IMR-90 (cell line): ENCODE results near the gene RPTOR. TPM values are rescaled to one million over a fixed set of nuclear protein-coding genes. Genes with fewer than 3 reads are reported as not detected.

Experiments used
- ATAC-seq: fragments of 200-7000 bp; cut with Tn5 transposase; 2 replicates; pipeline ENCODE4 v1.9.1; 2020; ENCODE audit warnings: low read depth, mild to moderate bottlenecking, moderate library complexity
- BruUV-seq: library from RNA; stranded (reverse); fragments of 400-500 nt; replicated peaks from 2 replicates; lab custom pipeline; 2021; lab: Mats Ljungman, UMichigan
- CTCF ChIA-PET: fragments of 300-600 bp; formaldehyde crosslinking; extraction: SDS; loops from one replicate; lab custom pipeline; 2021; ENCODE audit warnings: antibody characterized with exemption; lab: Yijun Ruan, JAX
- POLR2A ChIA-PET: fragments of 300-600 bp; sonication (Branson Sonifier 250); formaldehyde crosslinking; loops from one replicate; lab custom pipeline; 2022; ENCODE audit warnings: antibody characterized with exemption; ENCODE audit not compliant: unreplicated experiment; lab: Charles Lee
- DNase-seq: peaks from one replicate; pipeline ENCODE4 v3.0.0; 2013
- H2AFZ ChIP-seq: replicated peaks from 2 replicates; pipeline ENCODE3; 2013; ENCODE audit warnings: low read length, mild to moderate bottlenecking; ENCODE audit not compliant: poor library complexity
- H2AK5ac ChIP-seq: 2 replicates; pipeline ENCODE4 v1.6.1; 2013; ENCODE audit warnings: low read depth, low read length, inconsistent platforms
- H2AK9ac ChIP-seq: replicated peaks from 2 replicates; pipeline ENCODE3; 2013; ENCODE audit warnings: mild to moderate bottlenecking, low read depth, low read length, moderate library complexity; ENCODE audit not compliant: poor library complexity
- H2BK120ac ChIP-seq: 2 replicates; pipeline ENCODE4 v1.6.1; 2013; ENCODE audit warnings: low read depth, low read length, inconsistent platforms
- H2BK15ac ChIP-seq: 3 replicates; pipeline ENCODE4 v1.6.1; 2013; ENCODE audit warnings: low read depth, low read length, inconsistent platforms
- H2BK20ac ChIP-seq: 2 replicates; pipeline ENCODE4 v1.6.1; 2013; ENCODE audit warnings: low read depth, mild to moderate bottlenecking, inconsistent platforms, low read length, moderate library complexity
- H2BK5ac ChIP-seq: 2 replicates; pipeline ENCODE4 v1.6.1; 2013; ENCODE audit warnings: mild to moderate bottlenecking, low read depth, low read length, inconsistent platforms; ENCODE audit not compliant: poor library complexity, severe bottlenecking
- H3K14ac ChIP-seq: replicated peaks from 2 replicates; pipeline ENCODE4 v1.6.1; 2013; ENCODE audit warnings: low read depth, low read length, inconsistent platforms
- H3K18ac ChIP-seq: 2 replicates; pipeline ENCODE4 v1.6.1; 2013; ENCODE audit warnings: low read depth, low read length, control low read depth
- H3K23ac ChIP-seq: 2 replicates; pipeline ENCODE4 v1.6.1; 2013; ENCODE audit warnings: low read depth, low read length, inconsistent platforms
- H3K27ac ChIP-seq: 2 replicates; pipeline ENCODE4 v1.5.1; 2013; ENCODE audit warnings: mild to moderate bottlenecking, control low read depth, low read length; ENCODE audit not compliant: insufficient read depth
- H3K27me3 ChIP-seq: 2 replicates; pipeline ENCODE4 v1.6.1; 2013; ENCODE audit warnings: low read length; ENCODE audit not compliant: control insufficient read depth, insufficient read depth
- H3K36me3 ChIP-seq: 2 replicates; pipeline ENCODE4 v1.6.1; 2013; ENCODE audit warnings: low read length, mixed read lengths; ENCODE audit not compliant: control insufficient read depth, insufficient read depth
- H3K4ac ChIP-seq: 2 replicates; pipeline ENCODE4 v1.6.1; 2013; ENCODE audit warnings: low read depth, low read length, inconsistent platforms
- H3K4me1 ChIP-seq: 2 replicates; pipeline ENCODE4 v1.6.1; 2013; ENCODE audit warnings: low read length, mixed read lengths; ENCODE audit not compliant: control insufficient read depth, insufficient read depth
- H3K4me2 ChIP-seq: 2 replicates; pipeline ENCODE4 v1.6.1; 2013; ENCODE audit warnings: low read depth, mild to moderate bottlenecking, control low read depth, low read length, moderate library complexity
- H3K4me3 ChIP-seq: 2 replicates; pipeline ENCODE4 v1.5.1; 2013; ENCODE audit warnings: low read depth, mild to moderate bottlenecking, control low read depth, low read length, moderate library complexity; ENCODE audit not compliant: insufficient read depth
- H3K56ac ChIP-seq: 2 replicates; pipeline ENCODE4 v1.6.1; 2013; ENCODE audit warnings: low read length, inconsistent platforms; ENCODE audit not compliant: insufficient read depth; ENCODE audit errors: extremely low read depth
- H3K79me1 ChIP-seq, 2 experiments: 2 replicates each; pipeline ENCODE4 v1.6.1; 2013; ENCODE audit warnings: low read length in 2 of 2, inconsistent platforms in 1 of 2, low read depth in 1 of 2
- H3K9ac ChIP-seq: 2 replicates; pipeline ENCODE4 v1.6.1; 2013; ENCODE audit warnings: low read depth, low read length, control low read depth
- H3K9me1 ChIP-seq: 2 replicates; pipeline ENCODE4 v1.6.1; 2013; ENCODE audit warnings: low read length, inconsistent platforms; ENCODE audit not compliant: insufficient read depth
- H3K9me3 ChIP-seq: 2 replicates; pipeline ENCODE4 v1.6.1; 2013; ENCODE audit warnings: low read length; ENCODE audit not compliant: control insufficient read depth, insufficient read depth
- H4K20me1 ChIP-seq: 2 replicates; pipeline ENCODE4 v1.6.1; 2013; ENCODE audit warnings: low read length, inconsistent platforms; ENCODE audit not compliant: insufficient read depth
- H4K5ac ChIP-seq: 2 replicates; pipeline ENCODE4 v1.6.1; 2013; ENCODE audit warnings: mild to moderate bottlenecking, low read depth, low read length, control low read depth
- H4K8ac ChIP-seq, 2 experiments: 2 replicates each; pipeline ENCODE4 v1.6.1; 2013; ENCODE audit warnings: low read depth in 2 of 2, low read length in 2 of 2, control low read depth in 1 of 2, inconsistent platforms in 1 of 2
- H4K91ac ChIP-seq: 2 replicates; pipeline ENCODE4 v1.6.1; 2013; ENCODE audit warnings: low read depth, low read length, inconsistent platforms; ENCODE audit not compliant: insufficient read depth
- BHLHE40 ChIP-seq: fragments of 150-350 bp; IDR thresholded peaks from 2 replicates; pipeline ENCODE4 v1.6.1; 2016; ENCODE audit warnings: mild to moderate bottlenecking, low read depth, low read length
- CEBPB ChIP-seq: IDR thresholded peaks from 2 replicates; pipeline ENCODE4 v1.6.1; 2012; ENCODE audit warnings: low read depth, low read length, improper control_type of control experiment
- CHD1 ChIP-seq: IDR thresholded peaks from 2 replicates; pipeline ENCODE4 v1.6.1; 2012; ENCODE audit warnings: low read depth, low read length, improper control_type of control experiment
- ELK1 ChIP-seq: fragments of 150-350 bp; IDR thresholded peaks from 2 replicates; pipeline ENCODE4 v1.6.1; 2016; ENCODE audit warnings: low read depth, mild to moderate bottlenecking, low read length, moderate library complexity, borderline replicate concordance
- FOS ChIP-seq: fragments of 150-350 bp; IDR thresholded peaks from 2 replicates; pipeline ENCODE4 v1.6.1; 2016; ENCODE audit warnings: low read depth, low read length
- MAFK ChIP-seq: IDR thresholded peaks from 2 replicates; pipeline ENCODE4 v1.6.1; 2012; ENCODE audit warnings: low read depth, low read length, improper control_type of control experiment
- MXI1 ChIP-seq: IDR thresholded peaks from 2 replicates; pipeline ENCODE4 v1.6.1; 2012; ENCODE audit warnings: low read depth, mild to moderate bottlenecking, low read length, moderate library complexity, borderline replicate concordance
- NFE2L2 ChIP-seq: fragments of 150-350 bp; IDR thresholded peaks from 2 replicates; pipeline ENCODE4 v1.6.1; 2016; ENCODE audit warnings: low read depth, mild to moderate bottlenecking, low read length
- POLR2A ChIP-seq: IDR thresholded peaks from 2 replicates; pipeline ENCODE4 v1.6.1; 2012; ENCODE audit warnings: mild to moderate bottlenecking, low read depth, low read length
- RAD21 ChIP-seq: IDR thresholded peaks from 2 replicates; pipeline ENCODE4 v1.6.1; 2012; ENCODE audit warnings: low read length, improper control_type of control experiment
- RFX5 ChIP-seq: IDR thresholded peaks from 2 replicates; pipeline ENCODE4 v1.8.0; 2012; ENCODE audit warnings: low read depth, mild to moderate bottlenecking, low read length, moderate library complexity
- SMC3 ChIP-seq: fragments of 150-350 bp; IDR thresholded peaks from 2 replicates; pipeline ENCODE4 v1.6.1; 2016; ENCODE audit warnings: low read depth, mild to moderate bottlenecking, antibody characterized with exemption, low read length, moderate library complexity
- WGBS, 2 experiments: methylation state at CpG; one replicate each; pipeline versions ENCODE4 v1.1.5 to v1.1.7; 2013; ENCODE audit warnings: missing lambda C conversion rate in 2 of 2; ENCODE audit not compliant: insufficient read length in 1 of 2; ENCODE audit errors: extremely low coverage in 2 of 2; 5-methylcytosine and 5-hydroxymethylcytosine counted together
- dilution Hi-C: fragments of 300-500 bp; cut with HindIII; formaldehyde crosslinking; loops from one replicate; pipeline ENCODE4 v1.14.3; 2018; ENCODE audit warnings: low sequenced_read_pairs; ENCODE audit not compliant: unreplicated experiment
- in situ Hi-C: fragments of 300-500 bp; cut with MboI; formaldehyde crosslinking; loops from 3 replicates; pipeline ENCODE4 v1.14.3; 2019; ENCODE audit warnings: low sequenced_read_pairs, inconsistent platforms, mixed read lengths
- intact Hi-C: fragments of 100-400 bp; cut with micrococcal nuclease; formaldehyde crosslinking; loops from 2 replicates; pipeline ENCODE4 v1.10.0; 2022
- polyA plus RNA-seq, 3 experiments: library from polyadenylated mRNA; depleted of rRNA; stranded (reverse); fragments of >200 nt; gene quantifications; 2 replicates each; pipeline ENCODE4 v1.2.3, GENCODE V29; 2012; ENCODE audit warnings: low replicate concordance in 1 of 3
- total RNA-seq: library from RNA; depleted of rRNA; stranded (reverse); fragments of >200 nt; gene quantifications from 2 replicates; pipeline ENCODE4 v1.2.3, GENCODE V29; 2012
- TF ChIP-seq, protein P1 (sequence below): conservative IDR thresholded peaks from 2 replicates; pipeline ENCODE4 v1.5.1; 2012; ENCODE audit warnings: mild to moderate bottlenecking, low read depth, low read length, improper control_type of control experiment

Gene RPTOR
- total and polyA plus RNA-seq, 2 of the 4 experiments (the other 2 are of a cell fraction), result 10.8 to 14.7 TPM

- H3K9me1 ChIP-seq, result peaks cover 10% of the 10 kb centered on the region
- H2AFZ ChIP-seq, result no peak overlapping the region
- no peak for ATAC-seq
- H3K9me3 ChIP-seq, result no peaks in the 10 kb centered on the region
- H3K27me3 ChIP-seq, result no peaks in the 10 kb centered on the region
- no peak overlapping the region for H2AK9ac ChIP-seq
- no peak overlapping the region for H3K56ac ChIP-seq
- H2BK120ac ChIP-seq, result no peak overlapping the region
- BruUV-seq, result no TSS peak
- no peak overlapping the region for H4K5ac ChIP-seq
- H3K14ac ChIP-seq, result no peak overlapping the region
- intact Hi-C loops (no loop called here), dilution Hi-C loops (no loop called here), in situ Hi-C loops (no loop called here)
- no peak overlapping the region for H4K8ac ChIP-seq
- ChIA-PET POLR2A (no interaction called here), CTCF (no interaction called here)
- no peak overlapping the region for H3K4me2 ChIP-seq
- peaks cover 19% of the 10 kb centered on the region for H3K4me1 ChIP-seq
- no peaks in the 10 kb centered on the region for H4K20me1 ChIP-seq
- H2BK15ac ChIP-seq, result no peak overlapping the region
- no peak overlapping the region for H3K4ac ChIP-seq
- no peak overlapping the region for H3K27ac ChIP-seq
- H3K36me3 ChIP-seq, result peaks cover 16% of the 10 kb centered on the region; the same call in 1 of the 2 replicates
- H2BK5ac ChIP-seq, result no peak overlapping the region
- DNase-seq, result no peak
- WGBS, 2 experiments, result 95% methylated on average over 18 of the region's 28 CpGs; no CpG with 5 or more reads in 1 of the 2 experiments
- TF ChIP-seq BHLHE40, result no peak
- no peak for TF ChIP-seq FOS
- TF ChIP-seq MXI1, result no peak
- TF ChIP-seq CEBPB, result no peak
- no peak for TF ChIP-seq RFX5
- TF ChIP-seq SMC3, result no peak
- TF ChIP-seq CHD1, result no peak
- TF ChIP-seq, protein P1, sequence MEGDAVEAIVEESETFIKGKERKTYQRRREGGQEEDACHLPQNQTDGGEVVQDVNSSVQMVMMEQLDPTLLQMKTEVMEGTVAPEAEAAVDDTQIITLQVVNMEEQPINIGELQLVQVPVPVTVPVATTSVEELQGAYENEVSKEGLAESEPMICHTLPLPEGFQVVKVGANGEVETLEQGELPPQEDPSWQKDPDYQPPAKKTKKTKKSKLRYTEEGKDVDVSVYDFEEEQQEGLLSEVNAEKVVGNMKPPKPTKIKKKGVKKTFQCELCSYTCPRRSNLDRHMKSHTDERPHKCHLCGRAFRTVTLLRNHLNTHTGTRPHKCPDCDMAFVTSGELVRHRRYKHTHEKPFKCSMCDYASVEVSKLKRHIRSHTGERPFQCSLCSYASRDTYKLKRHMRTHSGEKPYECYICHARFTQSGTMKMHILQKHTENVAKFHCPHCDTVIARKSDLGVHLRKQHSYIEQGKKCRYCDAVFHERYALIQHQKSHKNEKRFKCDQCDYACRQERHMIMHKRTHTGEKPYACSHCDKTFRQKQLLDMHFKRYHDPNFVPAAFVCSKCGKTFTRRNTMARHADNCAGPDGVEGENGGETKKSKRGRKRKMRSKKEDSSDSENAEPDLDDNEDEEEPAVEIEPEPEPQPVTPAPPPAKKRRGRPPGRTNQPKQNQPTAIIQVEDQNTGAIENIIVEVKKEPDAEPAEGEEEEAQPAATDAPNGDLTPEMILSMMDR, result no peak
- TF ChIP-seq NFE2L2, result no peak
- TF ChIP-seq ELK1, result no peak
- no peak for TF ChIP-seq MAFK
- TF ChIP-seq POLR2A, result no peak
- no peak for TF ChIP-seq RAD21
- H2BK20ac ChIP-seq, result no peak overlapping the region
- H3K18ac ChIP-seq, result no peak overlapping the region
- H3K4me3 ChIP-seq, result no peak overlapping the region
- H4K91ac ChIP-seq, result no peak overlapping the region
- no peak overlapping the region for H3K23ac ChIP-seq
- peaks cover 40 to 77% of the 10 kb centered on the region in 2 experiments for H3K79me1 ChIP-seq
- no peak overlapping the region for H2AK5ac ChIP-seq
- H3K9ac ChIP-seq, result no peak overlapping the region
These were observed 164.6 kb downstream of the RPTOR start for GRCh38 chr17:80709090-80709695.
